ENCODE results near the gene KLHL30. TPM values are rescaled to one million over a fixed set of nuclear protein-coding genes. Genes with fewer than 3 reads are reported as not detected.

KLHL30 gene
- total and polyA plus RNA-seq, 8 donors, result 0.06 to 1.0 (median 0.15) TPM

DNA sequence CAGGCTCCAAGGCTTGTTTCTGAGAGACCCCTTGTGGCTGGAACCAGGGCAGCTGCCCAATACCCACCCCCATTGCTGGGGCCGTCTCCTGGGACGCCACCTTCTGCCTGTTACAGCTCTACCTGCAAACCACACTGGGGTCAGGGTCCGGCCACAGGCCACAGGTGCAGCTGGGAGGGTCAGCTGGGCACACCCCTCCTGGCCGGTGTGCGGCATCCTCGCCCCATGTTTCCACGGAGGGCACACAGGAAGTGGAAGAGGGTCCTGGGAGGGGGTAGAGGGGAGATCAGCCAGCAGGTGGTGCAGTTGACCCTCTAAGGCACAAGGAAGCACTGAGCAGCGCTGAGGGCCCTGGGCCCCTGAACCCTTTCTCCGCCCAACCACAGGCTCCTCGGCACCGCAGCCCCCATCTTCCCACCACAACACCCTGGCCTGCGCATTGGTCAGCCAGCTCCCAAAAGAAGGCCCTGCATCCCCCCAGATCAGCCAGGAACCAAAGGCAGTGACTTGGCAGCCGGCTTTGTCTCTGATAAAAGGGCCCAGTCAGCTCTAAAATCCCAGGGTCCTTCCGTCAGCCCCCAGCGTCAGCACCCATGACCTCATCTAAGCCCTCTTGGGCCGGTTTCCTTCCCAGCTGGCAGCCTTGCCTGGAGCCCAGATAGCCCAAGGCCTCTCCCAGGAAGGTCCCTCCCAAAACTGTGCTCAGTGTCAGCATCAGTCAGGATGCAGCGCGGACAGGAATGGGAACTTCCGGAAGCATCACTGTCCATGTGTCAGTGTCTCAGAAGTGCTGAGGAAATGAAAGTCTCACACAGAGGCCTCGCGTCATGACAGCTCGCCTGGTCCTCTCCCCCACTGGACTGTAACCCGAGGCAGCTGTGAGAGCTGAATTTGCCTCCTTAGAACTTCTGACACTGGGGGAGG, 22.0 kb downstream of the KLHL30 start:
- intact Hi-C loops (cut with DNase I), result no loop called here
- H3K27ac ChIP-seq, result no peak overlapping the region
- H3K4me1 ChIP-seq, result peaks cover 0 to 28% of the 10 kb centered on the region in 2 donors
- H3K27me3 ChIP-seq, result peaks cover 32 to 83% of the 10 kb centered on the region in 2 donors
- no peak overlapping the region for H3K4me3 ChIP-seq
- TF ChIP-seq, protein P1, sequence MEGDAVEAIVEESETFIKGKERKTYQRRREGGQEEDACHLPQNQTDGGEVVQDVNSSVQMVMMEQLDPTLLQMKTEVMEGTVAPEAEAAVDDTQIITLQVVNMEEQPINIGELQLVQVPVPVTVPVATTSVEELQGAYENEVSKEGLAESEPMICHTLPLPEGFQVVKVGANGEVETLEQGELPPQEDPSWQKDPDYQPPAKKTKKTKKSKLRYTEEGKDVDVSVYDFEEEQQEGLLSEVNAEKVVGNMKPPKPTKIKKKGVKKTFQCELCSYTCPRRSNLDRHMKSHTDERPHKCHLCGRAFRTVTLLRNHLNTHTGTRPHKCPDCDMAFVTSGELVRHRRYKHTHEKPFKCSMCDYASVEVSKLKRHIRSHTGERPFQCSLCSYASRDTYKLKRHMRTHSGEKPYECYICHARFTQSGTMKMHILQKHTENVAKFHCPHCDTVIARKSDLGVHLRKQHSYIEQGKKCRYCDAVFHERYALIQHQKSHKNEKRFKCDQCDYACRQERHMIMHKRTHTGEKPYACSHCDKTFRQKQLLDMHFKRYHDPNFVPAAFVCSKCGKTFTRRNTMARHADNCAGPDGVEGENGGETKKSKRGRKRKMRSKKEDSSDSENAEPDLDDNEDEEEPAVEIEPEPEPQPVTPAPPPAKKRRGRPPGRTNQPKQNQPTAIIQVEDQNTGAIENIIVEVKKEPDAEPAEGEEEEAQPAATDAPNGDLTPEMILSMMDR (IDR thresholded peaks at IDR 0.05), result no peak
- ATAC-seq, result no peak
- no peak for DNase-seq
- no peaks in the 10 kb centered on the region for H3K36me3 ChIP-seq
- no peaks in the 10 kb centered on the region for H3K9me3 ChIP-seq

DNA sequence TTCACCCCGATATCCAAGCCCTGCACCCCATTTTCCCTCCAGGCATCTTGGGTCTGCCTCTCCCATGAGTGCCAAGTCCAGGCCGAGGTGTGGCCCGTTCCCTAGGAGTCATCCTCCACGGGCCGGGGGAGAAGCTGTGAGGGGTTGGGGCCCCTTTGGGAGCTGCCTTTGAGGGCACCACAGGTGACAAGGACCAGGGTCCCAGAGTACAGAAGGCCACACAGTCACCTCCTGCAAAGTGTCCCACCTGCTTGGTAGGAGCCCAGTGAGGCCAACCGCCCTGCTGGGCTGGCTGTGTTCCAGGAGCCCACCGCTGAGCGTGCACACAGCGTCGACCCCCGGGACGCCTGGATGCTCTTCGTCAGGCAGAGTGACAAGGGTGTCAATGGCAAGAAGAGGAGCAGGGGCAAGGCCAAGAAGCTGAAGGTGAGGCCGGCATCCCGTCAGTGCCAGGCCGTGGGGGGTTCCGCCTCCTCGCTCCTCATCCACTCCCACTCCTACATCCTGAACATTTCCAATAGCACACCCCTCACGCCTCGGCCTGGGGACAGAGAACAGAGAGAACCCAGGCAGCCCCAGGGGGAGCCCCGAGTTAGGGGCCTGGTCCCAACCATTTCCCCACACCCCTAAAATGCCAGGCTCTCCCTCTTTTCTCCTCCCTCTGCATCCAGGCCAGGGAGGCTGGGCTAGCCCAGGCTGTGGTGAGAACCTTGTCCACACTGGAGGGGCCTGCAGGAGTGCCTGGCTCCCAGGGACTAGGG, 23.0 kb downstream of the KLHL30 start:
- no peak for ATAC-seq
- Histone ChIP-seq H3K4me1 (peaks cover 0 to 28% of the 10 kb centered on the region in 2 donors), H3K36me3 (no peaks in the 10 kb centered on the region), H3K9me3 (no peaks in the 10 kb centered on the region), H3K27ac (no peak overlapping the region), H3K4me3 (no peak overlapping the region), H3K27me3 (peaks cover 32 to 83% of the 10 kb centered on the region in 2 donors)
- DNase-seq, result no peak
- intact Hi-C loops (cut with DNase I), result no loop called here
- TF ChIP-seq, protein P1 (IDR thresholded peaks at IDR 0.05), result no peak

DNA sequence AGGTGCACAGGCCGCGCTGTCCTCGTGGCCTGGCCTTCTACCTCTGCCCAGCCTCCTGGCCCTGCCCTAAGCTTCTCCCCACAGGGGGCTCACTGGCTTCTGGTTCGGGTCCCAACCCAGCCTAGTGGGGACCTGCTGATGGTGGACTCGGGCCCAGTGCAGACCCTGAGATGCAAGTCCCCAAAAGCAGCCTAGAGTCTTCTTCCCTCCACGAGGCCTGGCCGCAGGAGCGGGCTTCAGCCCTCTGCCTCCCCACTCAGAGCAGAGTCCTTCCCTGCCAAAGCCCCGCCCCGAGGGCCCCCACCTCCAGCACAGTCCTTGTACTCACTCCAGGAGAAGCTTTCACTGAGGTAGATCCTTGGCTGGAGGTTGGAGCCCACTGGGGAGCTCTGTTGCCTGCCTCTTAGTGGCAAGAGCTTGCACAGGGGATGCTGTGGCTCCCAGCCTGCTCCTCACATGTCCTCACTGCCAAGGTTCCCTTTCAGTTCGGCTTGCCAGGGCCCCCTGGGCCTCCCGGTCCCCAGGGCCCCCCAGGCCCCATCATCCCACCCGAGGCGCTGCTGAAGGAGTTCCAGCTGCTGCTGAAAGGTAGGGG, 23.9 kb downstream of the KLHL30 start:
- peaks cover 32 to 80% of the 10 kb centered on the region in 2 donors for H3K27me3 ChIP-seq
- intact Hi-C loops (cut with DNase I), result no loop called here
- H3K27ac ChIP-seq, result no peak overlapping the region

DNA sequence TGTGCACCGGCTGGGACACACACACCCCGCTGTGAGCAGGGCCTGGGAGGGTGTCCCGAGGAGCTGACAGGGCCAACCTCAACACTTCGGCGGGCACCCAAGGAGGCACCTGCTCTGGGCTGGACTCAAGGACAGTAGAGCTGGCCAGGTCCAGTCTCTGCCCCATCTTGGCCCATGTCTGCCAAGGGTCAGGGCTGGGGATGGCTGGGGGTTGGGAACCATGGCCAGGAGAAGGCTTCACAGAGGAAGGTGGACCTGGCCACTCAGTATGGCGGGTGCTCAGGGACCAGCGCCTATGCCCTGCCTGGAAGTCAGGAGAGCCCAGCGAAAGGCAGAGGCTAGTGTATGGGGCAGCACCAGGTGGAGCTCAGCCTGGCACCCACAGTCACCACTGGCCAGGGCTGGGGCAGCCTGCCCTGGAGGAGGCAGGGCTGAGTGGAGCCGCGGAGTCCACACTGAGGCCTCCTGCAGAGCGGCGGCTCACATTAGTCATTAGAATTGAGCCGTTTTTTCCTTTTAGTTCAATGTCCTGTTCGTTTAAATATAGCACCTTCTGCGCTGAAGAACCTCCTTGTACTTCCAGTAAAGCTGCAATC, 24.5 kb downstream of the KLHL30 start:
- no peak overlapping the region for H3K27ac ChIP-seq
- H3K4me3 ChIP-seq, result no peak overlapping the region
- no peaks in the 10 kb centered on the region for H3K9me3 ChIP-seq
- H3K4me1 ChIP-seq, result peaks cover 0 to 28% of the 10 kb centered on the region in 2 donors
- peaks cover 32 to 74% of the 10 kb centered on the region in 2 donors for H3K27me3 ChIP-seq
- DNase-seq (no peak), ATAC-seq (no peak)
- TF ChIP-seq, protein P1 (IDR thresholded peaks at IDR 0.05), result no peak
- intact Hi-C loops (cut with DNase I), result no loop called here
- H3K36me3 ChIP-seq, result peaks cover 0 to 15% of the 10 kb centered on the region in 2 donors

More for the DNA sequence above, 23.9 kb downstream of the KLHL30 start:
- ATAC-seq, result no peak
- DNase-seq, result no peak
- Histone ChIP-seq H3K36me3 (peaks cover 0 to 9% of the 10 kb centered on the region in 2 donors), H3K9me3 (no peaks in the 10 kb centered on the region), H3K4me3 (no peak overlapping the region), H3K4me1 (peaks cover 0 to 28% of the 10 kb centered on the region in 2 donors)
- TF ChIP-seq, protein P1 (IDR thresholded peaks at IDR 0.05), result no peak

Data from left lung (tissue), 10 donors.